Inferior parietal cortex (tissue), 1 donor: Measurements from ENCODE around the gene HSPH1.
"Not testable (repeated sequence)": the region's sequence is repeated elsewhere in the genome, so short reads cannot be mapped to it uniquely, and the experiment has no call there.

Source experiments
- DNase-seq: peaks from one replicate; pipeline ENCODE4 v3.0.0-alpha.2; 2016; ENCODE audit errors: extremely low spot score

The HSPH1 gene

DNA sequence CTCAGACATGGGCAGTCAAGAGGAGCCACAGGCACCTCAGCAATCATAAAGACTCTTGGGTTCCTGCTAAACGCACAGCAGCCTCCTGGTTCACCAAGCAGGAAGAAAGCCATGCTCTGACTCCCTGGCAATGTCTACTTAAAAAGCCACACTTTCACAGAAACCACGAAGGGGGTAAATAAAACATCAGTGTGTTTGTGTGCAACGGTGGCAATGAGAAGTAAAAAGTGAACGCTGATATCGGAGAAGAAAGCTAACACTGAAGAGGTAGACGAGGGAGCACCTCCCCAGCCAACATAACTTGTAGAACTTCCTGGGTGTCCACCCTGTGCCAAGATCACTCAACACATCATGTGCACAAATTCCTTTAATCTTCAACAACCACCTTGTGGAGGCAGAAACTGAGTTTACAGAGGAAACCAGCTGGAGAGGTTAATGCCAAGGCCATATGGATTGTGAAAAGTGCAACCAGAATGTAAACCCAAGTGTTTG lies 30.2 kb downstream of the HSPH1 start:
- no peak for DNase-seq

DNA sequence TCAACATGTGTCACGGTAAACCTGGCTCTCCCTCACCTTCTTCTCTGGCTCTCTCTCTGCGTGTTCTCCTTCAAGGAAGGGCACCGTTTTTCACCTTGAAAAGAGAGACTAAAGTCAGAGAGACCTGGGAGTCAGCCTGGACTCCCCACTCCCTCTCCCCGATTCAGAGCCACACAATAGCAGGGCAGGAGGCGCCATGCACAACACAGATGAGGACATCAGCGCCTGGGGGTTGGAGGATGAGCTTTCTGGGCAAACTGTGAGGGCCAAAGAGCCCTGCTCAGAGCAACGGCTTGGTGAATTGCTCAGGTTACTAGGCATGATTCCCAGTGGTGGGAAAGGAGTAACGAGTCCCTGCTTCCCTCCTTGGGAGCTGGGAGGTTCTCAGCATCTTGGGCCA lies 32.3 kb downstream of the HSPH1 start:
- DNase-seq, result no peak

DNA sequence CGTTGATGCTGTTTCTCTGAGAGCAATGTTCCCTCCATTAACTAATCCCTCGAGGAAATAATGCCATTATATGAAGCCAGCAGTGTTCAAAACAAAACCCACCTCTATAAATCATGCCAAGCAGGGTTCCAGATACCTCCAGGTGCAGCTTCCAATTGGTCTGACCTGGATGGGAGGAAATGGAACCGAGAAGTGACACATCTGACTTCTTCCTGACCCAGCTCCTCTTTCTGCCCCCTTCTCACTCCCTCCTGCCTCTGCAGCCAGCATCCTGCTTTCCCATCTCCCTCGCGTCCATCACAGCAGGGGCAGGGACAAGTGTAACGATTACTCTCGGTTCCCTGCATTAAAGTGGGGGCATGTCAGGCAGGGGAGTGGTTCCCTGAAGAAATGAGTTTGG lies 37.5 kb downstream of the HSPH1 start:
- DNase-seq, result no peak

- DNase-seq, result no peak
Observed at GRCh38 chr13:31122544-31123260, 39.0 kb downstream of the HSPH1 start.

DNA sequence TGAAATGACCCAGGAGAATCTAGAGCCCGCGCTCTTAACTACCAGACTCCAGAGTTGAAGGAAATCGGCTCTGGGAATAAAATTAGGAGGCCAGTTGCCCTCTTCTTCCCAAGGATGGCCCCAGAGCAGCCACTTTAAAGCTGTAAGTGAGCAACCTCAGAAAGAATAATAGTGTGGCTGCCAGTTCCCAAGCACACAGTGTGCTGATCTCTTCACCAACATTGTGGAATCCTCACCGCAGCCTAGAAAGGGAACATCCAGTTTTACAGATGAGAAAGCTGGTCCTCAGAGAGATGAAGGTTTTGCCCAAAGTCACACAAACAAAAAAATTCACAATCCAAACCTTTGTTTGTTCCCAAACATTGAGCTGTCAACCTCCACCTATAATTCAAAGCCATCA lies 39.6 kb downstream of the HSPH1 start:
- no peak for DNase-seq

DNA sequence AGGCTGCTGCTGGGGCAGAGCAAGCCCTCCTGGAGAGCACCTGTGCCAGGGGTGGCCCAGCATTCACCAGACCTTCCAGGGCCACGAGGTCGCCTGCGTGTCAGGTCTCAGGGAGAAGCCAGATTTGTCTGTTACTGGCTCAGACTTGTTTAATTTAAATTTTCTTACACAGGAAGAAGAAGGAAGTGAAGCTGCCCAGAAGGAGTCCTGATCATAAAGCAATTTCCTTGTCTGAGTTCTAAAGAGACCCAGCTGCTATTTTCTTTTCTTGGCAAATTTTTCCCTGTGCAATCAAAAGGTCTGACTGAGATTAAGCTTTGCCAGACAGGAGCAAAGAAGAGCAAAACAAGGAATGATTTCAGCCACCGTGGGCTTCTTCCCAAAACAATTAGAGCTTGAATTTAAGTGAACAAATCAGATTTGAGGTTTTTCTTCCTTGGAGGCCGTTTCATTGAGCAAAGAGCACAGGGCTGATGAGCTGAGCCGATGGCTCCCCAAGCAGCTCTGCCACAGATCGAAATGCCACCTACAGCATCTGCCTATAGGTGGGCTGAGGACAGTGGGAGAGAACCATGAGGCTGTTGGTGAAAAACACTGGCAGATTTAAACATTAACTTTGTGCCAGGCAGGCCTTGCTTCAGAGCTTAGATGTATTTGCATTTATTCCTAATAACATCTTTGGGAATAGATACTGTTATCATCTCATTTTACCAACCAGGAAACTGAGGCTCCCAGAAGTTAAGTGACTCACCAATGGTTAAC lies 40.1 kb downstream of the HSPH1 start:
- no peak for DNase-seq

DNA sequence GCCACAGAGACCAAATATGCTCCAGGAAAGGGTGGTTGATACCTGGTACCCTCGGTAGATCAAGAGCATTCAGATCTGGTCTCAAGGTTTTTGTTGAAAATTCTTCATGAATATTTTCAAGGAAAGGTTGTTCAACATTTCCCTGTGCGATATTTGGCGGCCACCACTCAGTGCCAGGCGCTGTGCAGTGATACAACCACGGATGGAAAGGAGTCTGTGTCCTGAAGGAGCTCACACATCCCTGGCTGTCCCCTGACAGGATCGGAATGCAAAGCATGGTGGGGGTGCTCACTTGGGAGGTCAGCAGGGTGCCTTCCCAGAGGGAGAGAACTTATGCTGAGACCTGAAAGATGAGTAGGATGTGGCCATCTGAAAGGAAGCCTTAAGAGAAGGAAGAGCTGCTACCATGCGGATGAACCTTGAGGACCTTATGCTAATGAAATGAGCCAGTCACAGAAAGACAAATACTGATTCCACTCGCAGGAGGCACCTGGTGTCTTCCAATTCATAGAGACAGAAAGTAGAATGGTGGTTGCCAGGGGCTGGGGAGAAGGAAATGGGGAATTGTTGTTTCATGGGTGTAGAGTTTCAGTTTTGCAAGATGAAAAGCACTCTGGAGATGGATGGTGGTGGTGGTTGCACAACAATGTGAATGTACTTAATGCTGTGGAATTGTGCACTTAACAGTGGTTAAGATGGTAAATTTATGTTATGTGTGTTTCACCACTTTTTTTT lies 41.6 kb downstream of the HSPH1 start:
- no peak for DNase-seq

- DNase-seq, result no peak
Observed at GRCh38 chr13:31119526-31119925, 42.2 kb downstream of the HSPH1 start.

DNA sequence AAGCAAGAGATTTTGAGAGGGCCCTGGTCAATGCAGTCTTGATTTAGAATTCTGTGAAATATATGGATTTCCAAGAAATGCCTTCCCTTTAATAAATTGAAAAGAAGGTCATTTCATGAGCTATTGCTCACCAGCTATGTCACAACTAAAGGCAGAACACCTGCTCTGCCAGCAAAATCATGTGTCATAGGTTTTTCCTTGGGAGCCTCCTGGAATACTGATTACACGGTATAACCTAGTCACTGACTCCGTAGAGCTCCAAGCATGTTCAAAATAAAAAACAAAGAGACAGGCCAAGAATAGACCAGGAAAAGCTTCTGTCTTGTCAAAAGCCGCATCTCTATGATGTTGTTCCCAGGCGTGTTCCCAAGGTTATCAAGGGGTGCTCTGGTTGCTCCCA lies 45.5 kb downstream of the HSPH1 start:
- no peak for DNase-seq

DNA sequence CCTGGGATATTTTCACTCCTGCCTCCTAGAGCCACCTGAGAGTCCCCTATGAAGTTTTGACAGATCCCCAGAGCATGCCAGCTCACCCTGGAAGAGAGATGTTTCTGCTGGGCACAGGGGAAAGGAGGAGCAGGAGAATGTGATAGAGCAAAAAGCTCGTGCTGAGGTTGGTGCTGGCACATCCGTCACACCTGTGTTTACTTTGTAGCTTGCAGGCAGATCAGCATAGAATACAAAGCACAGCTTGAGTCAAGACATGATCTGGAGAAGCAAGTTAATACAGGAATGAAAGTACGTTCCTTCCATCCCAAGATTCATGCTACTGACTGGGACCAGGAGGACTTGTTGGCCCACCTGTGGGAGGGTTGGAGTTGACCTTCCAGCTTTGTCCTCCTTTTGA lies 46.1 kb downstream of the HSPH1 start:
- DNase-seq, result no peak

- no peak for DNase-seq
Observed at GRCh38 chr13:31114641-31115040, 47.1 kb downstream of the HSPH1 start.

GRCh38 chr13:31111136-31111535 lies 50.6 kb downstream of the HSPH1 start:
- no peak for DNase-seq

- no peak for DNase-seq
Observed at GRCh38 chr13:31110617-31111016, 51.1 kb downstream of the HSPH1 start.

- DNase-seq, result no peak
Observed at GRCh38 chr13:31110169-31110568, 51.5 kb downstream of the HSPH1 start.

- no peak for DNase-seq
Observed at GRCh38 chr13:31107109-31107508, 54.6 kb downstream of the HSPH1 start.

DNA sequence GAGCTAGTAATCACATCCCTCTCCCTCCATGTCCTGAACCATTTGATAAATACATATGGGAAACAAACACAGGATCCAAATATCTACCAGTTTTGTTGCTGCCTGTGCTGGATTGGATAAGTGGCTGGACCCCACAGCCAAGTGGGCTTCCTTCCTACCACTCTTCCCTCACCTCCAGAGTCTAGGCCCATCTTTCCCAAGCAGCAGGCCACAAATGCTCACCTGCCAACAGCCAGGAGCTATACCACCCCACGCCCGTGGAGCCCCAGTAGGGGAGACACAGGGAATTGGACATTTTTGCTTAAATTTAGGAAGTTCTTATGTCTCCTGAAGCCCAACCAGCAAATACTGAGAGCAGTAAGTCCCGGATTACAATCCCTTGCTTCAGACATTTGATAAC lies 55.8 kb downstream of the HSPH1 start:
- DNase-seq, result no peak

GRCh38 chr13:31105020-31105795 lies 56.5 kb downstream of the HSPH1 start:
- no peak for DNase-seq

DNA sequence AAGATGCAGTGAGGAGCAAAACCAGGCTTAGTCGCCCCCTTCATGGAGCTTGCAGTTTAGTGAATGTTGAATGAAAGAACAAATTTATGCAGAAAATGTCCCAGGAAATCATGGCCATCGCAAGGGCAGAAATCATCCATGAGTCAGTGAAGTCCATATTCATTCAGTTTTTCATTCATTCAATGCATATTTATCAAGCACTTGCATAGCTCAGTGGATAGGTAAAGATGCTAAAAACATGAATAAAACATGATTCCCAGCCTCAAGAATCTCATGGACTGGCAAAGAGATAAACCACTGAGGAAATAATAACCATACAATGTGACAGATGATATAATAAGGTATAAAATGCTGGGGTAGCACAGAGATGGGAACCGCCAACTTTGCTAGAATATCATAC lies 58.8 kb downstream of the HSPH1 start:
- DNase-seq, result no peak

DNA sequence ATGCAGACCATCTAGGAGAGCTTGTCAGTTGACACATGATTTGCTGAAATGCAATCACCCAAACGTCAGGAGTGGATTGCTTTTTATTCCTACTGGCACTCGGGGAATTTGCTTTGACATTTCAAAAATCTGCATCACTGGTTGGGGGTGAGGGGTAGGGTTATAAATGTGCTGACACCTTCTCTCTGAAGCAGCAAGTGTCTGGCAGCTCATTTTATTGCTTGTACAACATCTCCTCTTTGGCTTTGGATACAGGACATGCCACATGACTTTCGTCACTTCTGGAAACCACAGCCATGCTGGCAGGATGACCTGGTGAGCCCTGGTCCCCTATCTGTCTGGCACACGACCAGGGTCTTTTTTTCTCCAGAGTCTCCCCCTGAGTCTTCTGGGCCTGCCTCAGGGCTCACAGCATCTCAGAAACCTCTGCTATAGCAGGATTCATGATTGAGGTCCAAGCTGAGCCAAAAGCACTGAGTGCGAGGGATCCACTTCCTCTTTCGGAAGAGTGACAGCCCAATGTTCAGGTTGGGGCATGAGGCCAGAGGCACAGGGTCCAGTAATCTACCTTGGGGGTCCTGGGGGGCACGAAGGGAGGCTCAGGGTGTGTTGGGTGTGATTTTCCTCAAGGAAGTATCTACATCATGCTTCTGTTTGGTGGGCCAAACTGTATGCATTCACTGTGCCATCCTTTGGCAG lies 60.1 kb downstream of the HSPH1 start:
- DNase-seq, result no peak

GRCh38 chr13:31100721-31101120 lies 61.0 kb downstream of the HSPH1 start:
- no peak for DNase-seq

GRCh38 chr13:31097911-31098434 lies 63.7 kb downstream of the HSPH1 start:
- DNase-seq, result not testable (repeated sequence)
